HL-60 (cell line): ENCODE results near the gene KLHDC10.

Experiments used
- DNase-seq, 2 experiments: peaks; one replicate each; pipeline ENCODE4 v3.0.0-alpha.2; 2010 to 2020; ENCODE audit warnings: low read depth in 1 of 2, low spot score in 1 of 2
- H3K27ac ChIP-seq: fragments of 250-450 bp; sonication (Bioruptor Pico); replicated peaks from 2 replicates; pipeline ENCODE4 v1.5.1; 2020; ENCODE audit warnings: mild to moderate bottlenecking, moderate library complexity
- H3K27me3 ChIP-seq: fragments of 250-450 bp; sonication (Bioruptor Pico); 2 replicates; pipeline ENCODE4 v1.5.1; 2021; ENCODE audit warnings: mild to moderate bottlenecking, moderate library complexity; ENCODE audit not compliant: insufficient read depth, poor library complexity, severe bottlenecking
- H3K4me3 ChIP-seq: replicated peaks from 2 replicates; pipeline ENCODE4 v1.5.1; 2011; ENCODE audit warnings: mild to moderate bottlenecking, control low read depth, low read length; ENCODE audit not compliant: insufficient read depth
- CTCF ChIP-seq: IDR thresholded peaks from one replicate; pipeline ENCODE4 v1.5.1; 2011; ENCODE audit warnings: low read length, control low read depth, inconsistent platforms; ENCODE audit not compliant: insufficient read depth
- GABPA ChIP-seq: IDR thresholded peaks from 2 replicates; pipeline ENCODE4 v1.6.1; 2012; ENCODE audit warnings: low read depth
- POLR2AphosphoS5 ChIP-seq: IDR thresholded peaks from 2 replicates; pipeline ENCODE4 v1.6.1; 2012; ENCODE audit warnings: low read depth
- REST ChIP-seq: IDR thresholded peaks from 2 replicates; pipeline ENCODE4 v1.6.1; 2012; ENCODE audit warnings: low read depth; ENCODE audit not compliant: insufficient replicate concordance
- SPI1 ChIP-seq: IDR thresholded peaks from 2 replicates; pipeline ENCODE4 v1.6.1; 2012; ENCODE audit warnings: low read depth, mild to moderate bottlenecking, borderline replicate concordance

Gene KLHDC10

GRCh38 chr7:130131191-130131834, 61.0 kb downstream of the KLHDC10 start:
- no peak for TF ChIP-seq GABPA
- TF ChIP-seq SPI1 = no peak
- TF ChIP-seq POLR2AphosphoS5 = no peak
- TF ChIP-seq CTCF = no peak
- no peak for TF ChIP-seq REST
- Histone ChIP-seq H3K27ac (no peak overlapping the region), H3K4me3 (no peak overlapping the region), H3K27me3 (no peaks in the 10 kb centered on the region)
- no peak for DNase-seq

GRCh38 chr7:130131964-130132875, 61.9 kb downstream of the KLHDC10 start:
- DNase-seq = no peak
- Histone ChIP-seq H3K27ac (no peak overlapping the region), H3K4me3 (no peak overlapping the region), H3K27me3 (no peaks in the 10 kb centered on the region)
- TF ChIP-seq SPI1 = no peak
- no peak for TF ChIP-seq CTCF
- no peak for TF ChIP-seq REST
- TF ChIP-seq POLR2AphosphoS5 = no peak
- TF ChIP-seq GABPA = no peak

- Histone ChIP-seq H3K27ac (no peak overlapping the region), H3K27me3 (no peaks in the 10 kb centered on the region), H3K4me3 (no peak overlapping the region)
- DNase-seq = no peak
- no peak for TF ChIP-seq POLR2AphosphoS5
- TF ChIP-seq SPI1 = no peak
- no peak for TF ChIP-seq CTCF
- no peak for TF ChIP-seq REST
- no peak for TF ChIP-seq GABPA
Observed at GRCh38 chr7:130133029-130133782, 62.9 kb downstream of the KLHDC10 start.
